Measurements from ENCODE around the gene APOH. TPM values are rescaled to one million over a fixed set of nuclear protein-coding genes. Genes with fewer than 3 reads are reported as not detected.

The APOH gene
- total RNA-seq, 1 donor from 2014 or later, result not detected

DNA sequence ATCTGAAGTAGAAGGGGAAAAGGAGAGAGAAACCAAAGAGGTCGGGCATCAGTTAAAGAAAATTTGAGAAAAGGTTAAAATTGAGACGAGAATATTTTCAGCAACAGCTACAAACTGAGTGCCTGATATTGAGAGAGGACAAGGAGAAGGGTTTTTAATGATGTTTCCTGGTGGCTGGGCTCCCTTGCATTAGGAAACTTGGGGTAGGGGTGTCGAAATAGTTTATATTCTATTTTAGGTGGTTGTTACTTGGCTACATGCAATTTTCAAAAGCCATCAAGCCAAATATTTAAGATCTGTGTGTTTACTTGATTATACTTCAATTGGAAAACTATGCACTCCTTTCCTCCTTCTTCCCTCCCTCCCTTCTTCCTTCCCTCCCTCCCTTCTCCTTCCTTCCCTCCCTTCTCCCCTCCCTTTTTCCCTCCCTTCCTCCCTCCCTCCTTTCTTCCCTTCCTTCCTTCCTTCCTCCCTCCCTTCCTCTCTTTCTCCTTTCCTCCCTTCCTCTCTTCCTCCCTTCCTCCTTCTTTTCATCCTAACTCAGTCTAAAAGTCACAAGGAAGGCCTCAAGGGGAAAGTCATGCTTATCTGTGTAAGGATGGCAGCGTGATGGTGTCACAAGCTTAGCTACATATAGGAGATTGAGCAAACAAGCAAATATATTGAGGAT is 1.8 kb upstream of the APOH start:
- DNase-seq (ENCODE audit: extremely low spot score in 2 of 2), result no peak
- H3K27me3 ChIP-seq, result no peaks in the 10 kb centered on the region

DNA sequence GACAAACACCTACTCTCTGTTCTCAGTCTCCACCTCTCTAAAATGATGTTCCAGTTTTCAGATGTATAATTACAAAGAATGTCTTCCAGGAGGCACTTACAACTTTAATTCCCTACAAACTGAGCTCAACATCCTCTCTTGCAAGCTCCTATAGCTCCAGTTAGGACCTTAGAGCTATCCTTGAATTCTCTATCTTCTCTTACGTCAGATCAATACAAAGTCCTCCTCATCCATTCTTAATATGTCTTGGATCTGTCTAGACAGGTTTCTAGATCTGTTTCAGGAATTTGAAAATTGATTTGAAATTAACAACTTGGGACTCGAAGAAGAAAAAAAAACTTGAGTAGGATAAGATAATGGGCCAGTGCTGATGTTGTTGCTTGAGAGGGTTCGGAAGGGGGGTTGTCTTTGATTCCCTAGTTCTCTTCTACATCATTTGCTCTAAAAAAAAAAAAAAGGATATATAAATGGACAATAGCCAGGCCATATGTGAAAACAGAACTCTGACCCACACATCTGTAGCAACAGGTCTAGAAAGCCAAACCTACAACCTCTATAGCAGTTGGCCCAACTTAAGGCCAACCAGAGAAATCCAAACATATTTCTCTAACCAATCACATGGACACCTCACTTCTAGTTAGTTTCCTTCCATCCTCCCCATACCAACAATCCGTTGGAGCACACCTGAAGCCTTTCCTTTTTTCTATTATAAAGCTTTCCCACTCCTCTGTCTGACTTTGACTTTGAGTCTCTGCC is 746 bp upstream of the APOH start:
- intact Hi-C loops (cut with DNase I), result no loop called here
- TF ChIP-seq POLR2AphosphoS5 (IDR thresholded peaks at IDR 0.05; ENCODE audit: insufficient read depth in 1 of 2, low read depth in 1 of 2) (no peak), POLR2A (IDR thresholded peaks at IDR 0.05) (no peak)
- TF ChIP-seq, protein P1, sequence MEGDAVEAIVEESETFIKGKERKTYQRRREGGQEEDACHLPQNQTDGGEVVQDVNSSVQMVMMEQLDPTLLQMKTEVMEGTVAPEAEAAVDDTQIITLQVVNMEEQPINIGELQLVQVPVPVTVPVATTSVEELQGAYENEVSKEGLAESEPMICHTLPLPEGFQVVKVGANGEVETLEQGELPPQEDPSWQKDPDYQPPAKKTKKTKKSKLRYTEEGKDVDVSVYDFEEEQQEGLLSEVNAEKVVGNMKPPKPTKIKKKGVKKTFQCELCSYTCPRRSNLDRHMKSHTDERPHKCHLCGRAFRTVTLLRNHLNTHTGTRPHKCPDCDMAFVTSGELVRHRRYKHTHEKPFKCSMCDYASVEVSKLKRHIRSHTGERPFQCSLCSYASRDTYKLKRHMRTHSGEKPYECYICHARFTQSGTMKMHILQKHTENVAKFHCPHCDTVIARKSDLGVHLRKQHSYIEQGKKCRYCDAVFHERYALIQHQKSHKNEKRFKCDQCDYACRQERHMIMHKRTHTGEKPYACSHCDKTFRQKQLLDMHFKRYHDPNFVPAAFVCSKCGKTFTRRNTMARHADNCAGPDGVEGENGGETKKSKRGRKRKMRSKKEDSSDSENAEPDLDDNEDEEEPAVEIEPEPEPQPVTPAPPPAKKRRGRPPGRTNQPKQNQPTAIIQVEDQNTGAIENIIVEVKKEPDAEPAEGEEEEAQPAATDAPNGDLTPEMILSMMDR (IDR thresholded peaks at IDR 0.05), result no peak

More for the DNA sequence above, 1.8 kb upstream of the APOH start:
- intact Hi-C loops (cut with DNase I), result no loop called here
- Histone ChIP-seq H3K9me3 (no peaks in the 10 kb centered on the region), H3K36me3 (no peaks in the 10 kb centered on the region), H3K4me3 (no peak overlapping the region), H3K4me1 (no peaks in the 10 kb centered on the region), H3K27ac (no peak overlapping the region)
- TF ChIP-seq, protein P1 (IDR thresholded peaks at IDR 0.05), result no peak
- TF ChIP-seq POLR2AphosphoS5 (IDR thresholded peaks at IDR 0.05; ENCODE audit: insufficient read depth in 1 of 2, low read depth in 1 of 2) (no peak), POLR2A (IDR thresholded peaks at IDR 0.05) (no peak)

DNA sequence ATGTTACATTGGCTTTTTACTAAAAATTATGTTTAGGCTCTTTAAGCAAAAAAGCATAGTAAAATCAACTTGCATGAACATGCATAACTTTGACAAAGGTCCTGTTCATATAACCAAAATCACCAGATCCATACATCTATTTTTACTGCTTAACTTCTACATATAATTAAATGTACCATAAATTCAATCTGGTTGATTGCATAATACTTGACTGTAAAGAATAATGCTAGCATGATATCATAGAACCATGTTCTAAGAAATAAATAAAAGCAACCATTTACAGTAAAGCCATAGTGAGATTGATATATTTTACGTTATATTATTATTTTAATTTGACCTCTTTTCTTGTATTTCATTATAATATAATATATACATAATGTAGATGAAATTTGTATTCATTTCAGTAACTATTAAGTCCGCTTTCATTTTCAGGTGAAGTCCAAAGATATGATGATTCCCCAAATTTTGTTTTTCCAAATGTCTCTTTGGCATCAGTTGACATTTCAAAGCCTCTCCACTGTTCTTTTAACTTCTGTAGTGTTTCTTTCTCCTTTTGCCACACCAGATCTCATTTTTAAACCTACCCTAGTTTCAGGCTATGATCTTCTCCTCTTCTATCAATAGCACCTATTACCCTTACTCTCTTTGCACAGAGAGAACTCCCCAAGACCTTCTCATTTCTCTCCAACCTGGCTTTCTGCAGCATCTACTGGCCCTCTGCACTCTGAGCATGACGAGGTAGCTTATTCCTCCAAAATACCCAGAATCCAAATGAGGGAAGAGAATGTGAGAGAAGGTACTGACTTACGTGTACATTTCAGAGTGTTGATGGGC is 1.8 kb downstream of the APOH start:
- Histone ChIP-seq H3K9me3 (no peaks in the 10 kb centered on the region), H3K4me3 (no peak overlapping the region), H3K27ac (no peak overlapping the region), H3K4me1 (no peaks in the 10 kb centered on the region), H3K27me3 (no peaks in the 10 kb centered on the region), H3K36me3 (no peaks in the 10 kb centered on the region)
- DNase-seq (ENCODE audit: extremely low spot score in 2 of 2), result no peak
- intact Hi-C loops (cut with DNase I), result no loop called here
- TF ChIP-seq POLR2AphosphoS5 (IDR thresholded peaks at IDR 0.05; ENCODE audit: insufficient read depth in 1 of 2, low read depth in 1 of 2), result no peak
- TF ChIP-seq, protein P1 (IDR thresholded peaks at IDR 0.05), result no peak
- no peak for TF ChIP-seq POLR2A (IDR thresholded peaks at IDR 0.05)

More for the DNA sequence above, 746 bp upstream of the APOH start:
- H3K36me3 ChIP-seq, result no peaks in the 10 kb centered on the region
- no peak overlapping the region for H3K27ac ChIP-seq
- DNase-seq (ENCODE audit: extremely low spot score in 2 of 2), result no peak
- H3K9me3 ChIP-seq, result no peaks in the 10 kb centered on the region
- no peaks in the 10 kb centered on the region for H3K4me1 ChIP-seq
- no peak overlapping the region for H3K4me3 ChIP-seq
- H3K27me3 ChIP-seq, result no peaks in the 10 kb centered on the region

GRCh38 chr17:66222798-66223350 is 6.3 kb downstream of the APOH start:
- Histone ChIP-seq H3K27me3 (no peaks in the 10 kb centered on the region), H3K9me3 (no peaks in the 10 kb centered on the region), H3K4me1 (no peaks in the 10 kb centered on the region), H3K4me3 (no peak overlapping the region), H3K36me3 (no peaks in the 10 kb centered on the region), H3K27ac (no peak overlapping the region)
- intact Hi-C loops (cut with DNase I), result no loop called here
- TF ChIP-seq, protein P1 (IDR thresholded peaks at IDR 0.05), result no peak
- TF ChIP-seq POLR2AphosphoS5 (IDR thresholded peaks at IDR 0.05; ENCODE audit: insufficient read depth in 1 of 2, low read depth in 1 of 2) (no peak), POLR2A (IDR thresholded peaks at IDR 0.05) (no peak)
- DNase-seq (ENCODE audit: extremely low spot score in 2 of 2), result no peak

Data from vagina (tissue), 2 donors.